HG03565 (cell line): ENCODE data around the gene HOXB4.

ENCODE experiments used
- ATAC-seq: cut with Tn5 transposase; IDR thresholded peaks from one replicate; pipeline ENCODE4 v1.9.1; 2021; ENCODE audit warnings: mild to moderate bottlenecking, moderate library complexity; ENCODE audit not compliant: unreplicated experiment

HOXB4 gene

DNA sequence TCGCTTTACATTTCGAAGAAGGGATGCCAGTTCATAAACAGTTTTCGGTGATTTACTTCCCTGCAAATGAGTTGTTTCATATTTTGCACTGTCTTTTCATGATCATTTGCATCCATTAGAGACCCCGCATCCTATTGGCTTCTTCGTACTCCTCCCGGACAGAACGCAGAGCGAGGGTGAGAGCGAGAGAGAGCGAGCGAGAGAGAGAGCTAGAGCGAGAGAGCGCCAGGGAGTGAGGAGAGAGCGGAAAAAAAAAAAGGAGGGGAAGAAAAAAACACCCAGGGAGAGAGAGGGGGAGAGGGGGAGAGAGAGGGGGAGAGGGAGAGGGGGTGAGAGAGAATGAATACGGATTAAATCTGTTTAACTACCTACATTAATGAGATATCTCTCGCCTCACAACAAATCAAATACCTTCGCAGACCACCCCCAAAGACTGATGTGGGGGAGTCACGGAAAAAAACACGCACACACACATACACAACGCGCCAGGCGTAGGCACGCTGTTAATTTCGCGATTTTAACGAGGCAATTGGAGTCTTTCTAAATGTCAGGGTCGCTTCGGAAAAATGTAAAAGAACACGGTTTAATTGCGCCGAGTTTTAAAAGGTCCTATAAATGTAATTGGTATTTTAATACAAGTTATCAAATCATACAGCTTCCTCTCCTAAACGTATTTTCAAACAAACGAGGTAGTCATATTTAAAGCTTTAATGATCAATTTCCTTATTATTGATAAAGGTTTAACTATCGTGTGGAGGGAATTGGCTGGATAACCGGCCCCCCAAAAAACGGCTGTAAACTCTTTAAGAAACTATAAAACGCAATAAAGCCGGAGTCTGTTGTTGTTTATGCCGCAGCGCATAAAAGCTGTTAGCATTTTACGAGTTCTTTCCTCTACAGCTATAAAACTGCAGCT, 37.2 kb upstream of the HOXB4 start, which contains the start of gene HOXB8:
Gene HOXB8, minus strand, starts transcription at position 246 of the 916 bp plus-strand sequence. CDS start 588 bp downstream, outside the sequence.
- ATAC-seq = no peak

DNA sequence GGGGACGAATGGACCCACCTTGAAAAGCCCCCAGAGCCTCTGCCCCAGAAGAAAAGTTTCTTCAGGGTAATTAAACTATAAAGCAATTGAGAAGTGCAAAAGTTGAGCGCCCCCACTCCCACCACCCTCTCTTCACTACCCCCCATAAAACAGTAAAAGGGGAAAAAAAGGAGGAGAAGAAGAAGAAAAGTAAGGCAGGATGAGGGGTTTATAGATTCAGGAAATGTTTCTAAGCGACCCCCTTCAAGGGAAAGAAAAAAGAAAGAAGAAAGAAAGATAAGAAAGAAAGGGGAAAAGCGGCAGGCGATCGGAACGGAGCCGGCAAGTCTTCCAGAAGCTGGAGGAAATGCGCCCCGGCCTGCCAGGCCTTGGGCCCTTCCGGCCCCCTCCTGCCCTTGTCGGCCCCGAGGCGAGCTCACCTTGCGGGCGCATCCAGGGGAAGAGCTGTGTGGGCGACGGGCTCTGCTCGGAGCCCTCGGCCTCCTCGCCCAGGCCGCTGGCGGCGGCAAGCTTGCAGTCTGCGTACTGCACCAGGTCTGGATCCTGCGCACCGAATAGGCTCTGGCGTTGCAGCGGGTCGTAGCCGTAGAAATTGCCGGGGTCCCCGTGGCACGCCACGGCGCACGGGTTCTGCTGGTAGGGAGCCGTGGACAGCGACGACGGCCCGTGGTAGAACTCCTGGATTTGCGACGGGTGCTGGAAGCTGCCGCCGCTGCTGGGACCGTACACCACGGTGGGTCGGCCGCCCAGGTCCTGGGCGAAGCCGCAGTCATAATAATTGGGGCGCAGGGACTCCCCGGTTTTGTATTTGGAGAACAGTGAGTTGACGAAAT, 35.9 kb upstream of the HOXB4 start:
- no peak for ATAC-seq

DNA sequence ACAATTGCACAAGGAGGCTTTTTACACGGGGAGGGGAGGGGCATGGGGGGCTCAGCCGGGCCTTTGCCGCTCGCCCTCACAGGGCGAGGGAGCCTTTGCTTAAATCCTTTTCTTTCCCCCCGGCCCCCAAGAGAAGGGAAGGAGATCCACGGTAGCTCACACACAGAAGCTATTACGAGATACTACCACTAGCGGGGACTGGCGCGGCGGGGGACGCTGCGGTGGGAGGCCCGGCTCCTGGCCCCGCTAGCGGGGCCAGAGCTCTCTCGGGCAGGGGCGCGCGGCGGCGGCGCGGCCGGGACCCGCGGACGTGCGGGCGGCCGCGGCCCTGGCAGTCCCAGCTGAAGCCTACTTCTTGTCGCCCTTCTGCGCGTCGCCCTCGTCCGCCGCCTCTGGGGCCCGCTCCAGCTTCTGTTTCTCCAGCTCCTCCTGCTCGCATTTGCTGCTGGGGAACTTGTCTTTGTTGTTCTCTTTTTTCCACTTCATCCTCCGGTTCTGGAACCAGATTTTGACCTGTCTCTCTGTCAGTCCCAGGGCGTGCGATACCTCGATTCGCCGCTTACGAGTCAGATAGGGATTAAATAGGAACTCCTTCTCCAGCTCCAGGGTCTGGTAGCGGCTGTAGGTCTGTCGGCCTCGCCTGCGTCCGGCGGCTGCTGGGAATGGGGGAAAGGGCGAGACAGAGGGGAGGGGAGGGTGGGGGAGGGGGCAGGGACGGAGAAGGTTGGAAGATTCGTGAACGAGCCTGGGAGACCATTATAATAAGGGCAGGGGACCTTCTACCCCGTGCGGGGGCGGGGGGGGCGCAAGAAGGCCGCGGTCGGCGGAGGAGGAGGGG, 34.9 kb upstream of the HOXB4 start:
- ATAC-seq = no peak

DNA sequence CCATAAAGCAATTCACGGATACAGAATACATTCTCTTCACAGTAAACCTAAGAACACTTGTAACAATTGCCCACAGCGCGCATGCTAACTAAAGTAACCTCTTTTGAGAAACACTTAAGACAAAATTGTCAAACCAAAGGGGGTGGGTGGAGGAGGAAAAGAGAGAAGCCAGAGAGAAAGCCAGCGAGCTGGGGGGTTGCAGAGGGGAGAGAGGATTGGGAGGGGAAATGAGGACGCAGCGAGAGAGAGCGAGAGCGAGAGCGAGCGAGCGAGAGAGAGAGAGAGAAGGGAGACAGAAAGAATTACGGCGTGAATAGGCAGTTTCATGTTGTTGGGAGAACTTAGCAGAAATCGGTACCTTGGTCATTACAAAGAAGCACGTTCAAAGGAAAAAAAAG, 34.3 kb upstream of the HOXB4 start:
- ATAC-seq = no peak

DNA sequence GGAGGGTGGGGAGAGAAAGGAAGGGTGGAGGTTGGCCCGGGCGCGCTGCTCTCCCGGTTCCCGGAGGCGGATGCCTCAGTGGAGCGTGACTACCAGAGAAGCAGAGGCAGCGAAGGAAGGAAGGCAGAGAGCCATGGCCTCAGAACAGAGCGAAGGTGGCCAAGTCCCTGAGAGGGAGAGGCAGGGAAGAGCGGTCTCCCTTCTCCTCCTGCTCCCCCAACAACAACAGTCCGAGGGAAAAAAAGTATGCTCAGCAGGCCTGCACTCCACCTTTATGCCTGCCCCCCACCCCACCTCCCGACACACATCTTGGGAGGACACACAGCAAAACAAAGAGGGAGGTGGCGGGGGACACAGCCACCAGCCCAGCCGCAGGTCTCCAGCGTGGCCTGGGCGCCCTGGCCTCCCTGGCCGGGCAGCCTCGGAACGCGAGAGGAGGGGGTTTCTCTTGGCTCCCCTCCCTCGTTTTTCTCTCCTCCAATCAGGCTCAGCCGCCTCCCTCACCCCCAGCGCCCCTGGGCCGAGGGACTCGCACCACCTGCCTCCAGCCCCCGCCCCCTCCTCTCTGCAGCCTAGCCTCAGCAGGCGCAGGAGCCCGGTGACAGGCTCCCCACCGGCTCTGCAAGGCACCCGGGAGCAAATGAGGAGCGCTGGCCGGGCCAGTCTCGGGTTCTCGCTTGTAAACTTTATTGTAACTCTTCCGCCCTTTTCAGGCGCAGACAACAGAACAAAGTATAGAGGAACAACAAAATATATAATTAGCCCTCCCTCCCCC, 33.7 kb upstream of the HOXB4 start:
- ATAC-seq = no peak

DNA sequence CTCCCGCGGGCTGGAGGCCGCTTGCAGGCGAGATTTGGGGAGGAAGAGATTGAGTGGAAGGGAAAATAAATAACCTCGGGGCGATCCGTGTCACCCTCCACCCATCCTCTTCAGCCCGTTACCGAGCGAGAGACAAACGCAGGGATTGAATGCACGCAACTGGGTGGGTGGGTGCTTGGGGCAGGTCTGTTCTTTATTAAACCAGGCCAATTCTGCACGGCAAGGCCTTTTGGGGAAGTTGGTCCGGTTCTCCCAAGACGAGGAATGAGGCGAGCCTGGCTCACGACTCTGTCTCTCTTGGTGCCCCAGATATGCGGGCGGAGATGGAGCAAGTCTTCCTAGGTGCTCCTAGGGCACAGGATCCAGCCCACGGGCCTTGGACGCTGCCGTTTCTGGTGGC, 33.1 kb upstream of the HOXB4 start:
- no peak for ATAC-seq

DNA sequence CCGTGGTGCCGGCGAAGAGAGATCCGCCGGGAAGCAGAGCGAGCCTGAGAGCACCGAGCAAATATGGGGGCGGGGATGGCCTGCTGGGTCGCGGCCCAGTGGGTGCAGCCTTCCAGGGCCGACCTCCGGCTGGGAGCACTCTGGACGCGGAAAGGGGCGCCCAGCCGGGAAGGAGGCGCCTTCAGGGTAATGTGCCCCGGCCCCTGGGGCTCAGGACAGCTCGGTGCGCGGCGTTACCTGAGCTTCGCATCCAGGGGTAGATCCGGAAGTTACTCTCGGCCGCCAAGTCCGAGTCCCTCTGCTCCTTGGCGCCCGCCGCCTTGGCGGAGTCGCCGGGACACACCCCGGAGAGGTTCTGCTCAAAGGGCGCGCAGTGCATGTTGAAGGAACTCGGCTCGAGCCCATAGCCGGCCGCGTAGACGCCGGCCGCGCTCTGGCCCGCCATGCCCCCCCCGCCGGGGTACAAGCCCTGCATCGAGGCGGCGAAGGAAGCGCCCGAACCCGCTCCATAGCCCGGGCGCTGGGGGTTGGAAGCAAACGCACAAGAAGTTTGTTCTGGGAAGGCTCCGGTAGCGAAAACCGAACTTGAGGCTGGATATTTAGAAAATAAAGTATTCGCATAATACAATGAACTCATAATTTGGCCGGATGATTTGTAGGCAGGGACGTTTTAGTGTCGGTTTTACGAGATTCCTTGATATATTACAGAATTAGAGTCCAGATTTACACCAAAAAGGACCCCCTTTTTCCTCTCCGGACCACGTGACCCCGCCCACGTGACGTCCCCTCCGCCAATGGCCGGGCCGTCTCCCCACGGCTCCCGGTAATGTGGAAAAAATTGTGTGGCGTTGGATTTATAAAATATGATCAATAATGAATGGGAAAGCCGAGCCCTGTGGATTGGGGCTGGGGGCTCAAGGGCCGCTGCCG, 32.4 kb upstream of the HOXB4 start, which contains the start of gene HOXB7:
Gene HOXB7, minus strand, starts transcription at position 736 of the 930 bp plus-strand sequence. Its CDS starts 99 bp downstream, at position 637.
- no peak for ATAC-seq

DNA sequence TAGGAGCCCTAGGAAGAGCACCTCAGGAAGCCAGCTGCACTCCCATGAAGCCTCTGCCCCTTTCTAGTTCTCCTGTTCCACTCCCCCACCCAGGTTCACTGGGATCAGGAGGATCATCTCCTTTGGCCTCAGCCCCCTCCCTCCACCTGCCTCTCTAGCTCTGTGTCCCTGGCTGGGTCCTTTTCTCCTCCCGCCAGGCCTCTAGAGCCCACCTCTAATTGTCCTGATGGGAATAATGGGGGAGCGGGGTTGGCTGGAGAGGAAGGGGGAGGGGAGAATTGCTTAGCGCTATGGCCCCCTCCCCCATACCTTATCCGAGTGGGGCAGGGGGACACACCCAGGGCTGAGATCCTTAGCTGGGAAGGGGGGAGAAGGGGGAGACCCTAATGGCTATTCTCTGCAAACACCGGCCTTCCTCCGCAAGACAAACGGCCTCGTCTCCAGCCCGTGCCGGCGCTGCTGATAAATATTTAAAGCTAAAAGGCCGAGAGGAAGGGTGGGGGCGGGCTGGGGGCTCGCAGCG, 31.7 kb upstream of the HOXB4 start:
- no peak for ATAC-seq

DNA sequence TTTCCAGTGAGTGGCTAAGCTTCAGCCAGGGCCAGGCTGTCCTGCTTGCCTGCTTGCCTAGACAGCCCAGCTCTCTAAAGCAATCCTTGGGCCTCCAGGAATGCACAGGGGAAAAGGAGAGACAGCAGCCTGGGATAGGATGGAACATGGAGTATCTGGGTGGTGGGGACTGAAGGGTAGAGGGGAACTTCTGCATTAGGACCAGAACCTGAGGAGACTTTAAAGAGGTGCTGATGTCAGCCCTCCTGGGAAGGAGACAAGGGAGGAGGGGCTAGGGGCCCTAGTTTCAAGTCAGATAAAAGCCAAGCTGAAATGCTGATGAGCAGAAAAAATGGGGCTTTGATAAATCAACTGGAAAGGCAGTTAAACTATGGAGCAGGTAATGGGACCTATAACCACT, 30.9 kb upstream of the HOXB4 start:
- ATAC-seq = no peak

DNA sequence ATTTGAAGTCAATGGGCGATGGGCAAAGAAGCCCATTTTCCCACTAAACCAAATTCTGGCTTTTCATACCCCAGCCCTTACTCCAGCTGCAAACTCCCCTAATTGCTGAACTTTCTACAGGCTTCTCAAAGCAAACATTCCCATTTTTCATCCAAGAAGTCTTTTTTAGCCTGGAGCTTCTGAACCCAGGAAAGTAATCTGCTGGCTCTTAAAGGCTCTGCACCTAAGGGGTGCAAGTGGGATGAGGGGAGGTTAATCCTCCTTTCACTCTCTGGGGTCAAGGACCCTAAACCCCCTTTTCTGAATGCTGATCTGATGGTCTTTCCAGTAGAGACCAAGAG, 30.3 kb upstream of the HOXB4 start:
- no peak for ATAC-seq

DNA sequence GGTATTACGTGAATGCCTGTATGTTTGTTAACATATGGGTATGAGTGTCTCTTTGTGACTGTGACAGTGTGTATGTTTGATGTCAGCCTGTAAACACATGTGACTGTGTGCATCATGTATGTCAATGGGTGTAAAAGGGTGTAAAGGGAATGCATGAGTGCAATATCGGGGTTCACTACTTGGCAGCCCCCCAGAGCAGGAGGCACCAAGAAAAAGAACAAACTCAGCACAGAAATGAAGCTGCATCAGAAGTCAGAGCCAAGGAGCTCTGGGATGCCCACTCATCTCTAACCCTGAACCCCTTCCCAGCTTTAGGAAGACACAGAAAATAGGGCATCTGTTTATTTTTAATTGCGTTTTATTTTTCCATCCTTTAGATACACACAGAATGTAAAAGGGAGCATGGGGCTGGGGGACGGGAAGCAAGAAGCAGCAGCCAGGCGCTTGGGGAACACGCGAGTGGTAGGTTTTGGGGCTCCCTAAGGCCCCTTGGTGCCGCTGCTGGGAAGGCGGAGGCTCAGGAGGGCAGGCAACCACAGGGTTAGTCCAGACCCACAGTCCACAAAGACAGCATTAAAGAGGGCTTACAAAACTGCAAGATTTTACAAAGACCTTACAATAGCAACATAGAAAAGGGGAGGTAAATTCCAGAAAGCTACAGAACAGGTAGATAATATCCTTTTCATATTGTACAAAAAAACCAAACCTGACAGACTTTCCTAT, 28.9 kb upstream of the HOXB4 start:
- no peak for ATAC-seq

DNA sequence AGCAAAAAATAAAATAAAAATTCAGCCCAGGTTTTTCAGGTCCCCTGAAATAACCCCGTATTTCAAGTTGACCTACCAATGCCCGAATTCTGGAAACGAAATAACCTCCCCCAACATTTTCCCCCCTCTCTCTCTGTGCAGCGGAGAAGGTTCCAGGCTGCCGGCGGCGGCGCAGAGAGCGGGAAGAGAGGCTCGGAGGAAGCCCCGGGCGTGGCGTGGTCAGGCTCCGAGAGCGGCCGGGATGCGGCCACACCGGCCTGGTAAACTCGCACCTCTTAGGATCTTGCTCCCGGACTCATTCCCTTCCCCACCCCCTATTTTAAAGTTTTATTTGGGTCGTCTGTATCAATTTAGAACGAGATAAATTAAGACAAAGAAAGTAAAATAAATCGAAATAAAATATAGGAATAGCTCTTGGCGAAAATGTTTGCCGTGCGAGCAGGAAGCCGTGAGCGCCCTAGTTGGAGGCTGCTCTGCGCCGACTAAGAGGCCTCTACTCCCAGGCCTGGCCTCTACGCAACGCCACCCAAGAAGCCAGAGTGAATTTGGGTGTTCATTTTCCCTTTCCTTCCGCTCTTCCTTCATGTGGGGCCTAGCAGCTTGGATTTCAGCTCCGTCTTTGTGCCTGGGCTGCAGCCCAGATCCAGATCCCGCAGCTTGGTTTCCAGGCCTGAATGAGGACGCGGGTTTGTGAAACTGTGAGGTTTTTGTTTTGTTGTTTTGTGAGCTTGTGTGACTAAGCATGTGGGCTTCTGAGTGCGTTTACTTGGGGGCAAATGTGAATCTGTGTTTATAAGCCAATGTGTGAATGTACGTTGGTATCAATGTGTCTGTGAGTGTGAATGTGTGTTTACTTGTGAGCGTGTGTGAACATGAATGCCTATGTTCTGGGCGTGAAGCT, 28.1 kb upstream of the HOXB4 start:
- ATAC-seq = no peak

DNA sequence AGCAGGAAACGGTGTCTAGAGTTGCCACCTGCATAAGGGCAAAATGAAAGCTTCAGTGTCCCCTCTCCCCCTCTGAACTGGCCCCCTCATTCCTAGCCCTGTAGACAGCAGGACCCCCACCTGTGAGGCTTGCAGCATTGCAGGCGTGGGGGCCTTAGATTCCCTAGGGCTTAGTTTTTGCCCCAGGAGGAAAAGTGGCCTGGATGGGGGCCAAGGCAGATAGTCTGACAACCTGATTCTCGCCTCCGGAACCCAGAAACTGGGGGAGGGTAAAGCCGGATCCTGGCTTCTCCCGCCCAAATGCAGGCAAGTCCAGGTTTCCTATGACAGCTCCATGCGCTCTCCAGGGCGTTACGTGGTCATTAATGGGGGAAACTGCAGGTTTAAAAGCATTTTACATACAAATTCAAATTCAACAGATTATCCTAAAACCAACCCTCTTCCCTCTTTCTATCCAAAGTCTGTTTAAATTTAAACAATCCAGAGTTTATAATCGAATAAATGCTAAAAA, 27.3 kb upstream of the HOXB4 start:
- ATAC-seq = no peak

DNA sequence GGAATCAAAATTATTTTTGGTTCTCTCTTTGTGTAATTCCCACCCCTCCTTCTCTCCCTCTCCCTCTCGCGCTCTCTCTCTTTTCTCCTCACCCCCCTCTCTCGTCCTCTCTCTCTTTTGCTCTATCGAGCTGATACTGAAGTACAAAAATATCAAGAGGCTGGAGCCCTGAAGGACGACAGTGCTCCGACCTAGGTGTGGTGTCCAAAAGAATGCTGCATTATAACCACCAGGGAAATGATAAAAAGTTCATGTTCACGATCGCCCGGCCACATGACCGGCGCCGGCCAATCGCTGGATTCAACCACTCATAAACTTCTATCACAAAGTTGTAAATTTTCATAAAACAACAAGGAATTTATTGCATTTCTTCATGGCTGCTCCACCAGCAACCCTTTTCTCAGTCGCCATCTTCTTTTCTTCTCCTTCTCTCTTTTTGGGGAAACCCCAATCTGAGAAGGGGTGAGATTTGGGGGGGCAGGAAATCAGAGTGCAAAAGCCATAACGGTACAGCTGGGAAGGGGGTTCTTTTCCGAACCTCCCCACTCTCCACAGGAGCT, 26.7 kb upstream of the HOXB4 start, which contains the start of gene HOXB6:
Gene HOXB6, minus strand, starts transcription at position 217 of the 560 bp plus-strand sequence. CDS start 6,836 bp downstream, outside the sequence.
- ATAC-seq = no peak

DNA sequence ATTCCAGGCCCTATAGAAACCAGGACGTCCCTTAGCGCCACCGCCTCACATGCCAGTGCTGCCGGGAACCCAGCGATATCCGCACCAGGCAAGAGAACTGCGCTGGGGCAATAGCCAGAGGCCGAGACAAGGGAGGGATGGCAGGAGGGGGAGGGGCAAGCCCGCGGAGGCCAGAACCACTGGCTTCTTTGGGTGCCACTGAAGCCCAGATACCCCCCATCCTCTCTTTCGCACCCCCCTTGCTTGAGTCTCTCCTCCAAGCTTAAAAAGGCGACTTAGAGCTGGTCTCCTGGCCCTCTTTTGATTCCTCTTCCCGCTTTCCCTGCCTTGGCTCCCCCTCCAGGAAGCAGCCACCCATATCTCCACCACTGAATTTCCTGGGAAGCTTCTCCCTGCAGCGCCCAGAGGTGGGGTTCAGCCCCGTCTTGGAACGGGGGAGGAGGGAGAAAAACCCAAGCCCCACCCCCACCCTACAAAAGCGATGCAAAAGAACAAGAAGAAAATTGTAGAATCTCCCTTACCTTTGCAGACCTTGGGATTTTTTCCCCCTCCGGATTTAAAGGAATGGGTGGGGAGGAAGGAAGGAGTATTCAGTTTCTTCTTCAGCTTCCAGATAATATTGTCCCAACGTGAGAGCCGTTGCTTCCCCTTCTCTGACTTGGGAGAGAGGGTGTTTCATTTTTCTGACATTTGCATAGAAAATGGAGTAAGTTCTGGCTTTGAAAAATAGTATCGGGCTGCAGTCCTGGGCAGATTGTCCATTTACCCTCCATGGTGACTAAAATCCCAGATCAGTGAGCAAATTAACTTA, 26.0 kb upstream of the HOXB4 start:
- no peak for ATAC-seq
